ENCODE results near the gene PIGO.

PIGO gene

DNA sequence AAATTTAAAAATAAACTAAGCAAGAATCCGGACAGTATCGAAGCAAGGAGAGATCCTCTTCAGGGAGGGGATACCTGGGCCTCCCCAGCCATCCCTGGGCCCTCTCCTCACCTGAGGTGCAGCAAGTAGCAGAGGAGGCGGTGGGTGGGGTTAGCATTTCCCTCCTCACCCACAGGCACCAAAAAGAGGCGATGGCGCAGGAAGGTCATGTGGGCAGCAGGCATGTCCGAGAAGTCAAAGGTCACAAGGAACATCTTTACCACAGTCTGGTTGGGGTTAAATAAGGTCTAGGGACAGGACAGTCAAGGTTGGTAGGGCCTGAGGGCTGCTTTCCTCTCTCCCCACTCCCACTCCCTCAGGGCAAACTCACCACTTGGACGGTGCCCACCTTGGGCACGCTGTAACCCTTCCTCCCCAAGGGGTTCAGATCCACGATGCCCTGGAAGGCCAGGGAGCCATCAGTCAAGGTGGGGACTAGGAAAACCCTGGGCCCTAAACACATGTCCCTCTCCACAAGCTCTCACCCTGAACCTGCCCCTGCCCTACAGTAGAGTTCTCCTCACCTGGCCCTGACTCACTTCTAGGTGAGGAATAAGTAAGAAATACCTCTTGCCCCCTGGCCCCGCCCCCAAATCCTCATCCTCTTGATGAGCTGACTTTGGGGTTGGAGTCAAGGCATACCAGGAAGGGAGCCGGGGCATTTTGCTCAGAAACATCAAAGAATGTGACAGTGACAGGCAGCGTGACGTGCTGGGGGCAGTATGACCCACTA lies 9.4 kb upstream of the PIGO start:
- DNase-seq = no peak

DNA sequence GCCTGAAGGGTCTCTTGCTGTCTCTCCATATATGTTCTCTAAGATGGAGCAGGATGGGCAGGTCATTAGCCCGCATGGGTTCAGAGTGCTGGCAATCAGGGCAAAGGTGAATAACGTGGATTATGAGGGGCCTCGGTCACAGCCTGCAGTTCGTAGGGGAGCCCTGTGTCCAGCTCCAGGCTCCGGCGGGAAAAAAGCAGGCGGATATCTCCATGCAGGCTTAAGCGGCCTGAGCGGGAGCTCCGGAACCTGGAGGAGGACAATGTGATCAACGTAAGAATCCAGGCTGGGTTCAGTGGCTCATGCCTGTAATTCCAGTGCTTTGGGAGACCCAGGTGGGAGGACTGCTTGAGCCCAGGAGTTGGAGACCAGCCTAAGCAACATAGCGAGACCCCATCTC lies 8.7 kb upstream of the PIGO start:
- no peak for DNase-seq

DNA sequence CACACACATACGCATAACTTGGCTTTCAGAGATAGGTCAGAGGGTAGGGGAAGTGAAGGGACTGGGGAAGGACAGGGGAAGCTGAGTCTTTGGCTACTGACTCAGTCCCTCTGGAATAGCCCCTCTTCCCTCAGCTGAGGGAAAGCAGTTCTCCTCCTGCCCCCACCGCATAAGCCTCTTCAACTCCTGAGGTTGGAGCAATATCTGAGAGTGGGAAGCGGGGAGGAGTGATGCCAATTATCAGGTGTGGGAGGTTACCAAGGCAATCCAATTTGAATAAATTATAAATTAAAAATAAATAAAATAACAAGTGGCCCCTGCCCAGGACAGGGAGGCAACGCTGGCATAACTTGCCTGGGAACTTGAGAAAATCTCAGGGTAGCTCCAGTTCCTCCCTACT lies 8.2 kb upstream of the PIGO start:
- DNase-seq = no peak

DNA sequence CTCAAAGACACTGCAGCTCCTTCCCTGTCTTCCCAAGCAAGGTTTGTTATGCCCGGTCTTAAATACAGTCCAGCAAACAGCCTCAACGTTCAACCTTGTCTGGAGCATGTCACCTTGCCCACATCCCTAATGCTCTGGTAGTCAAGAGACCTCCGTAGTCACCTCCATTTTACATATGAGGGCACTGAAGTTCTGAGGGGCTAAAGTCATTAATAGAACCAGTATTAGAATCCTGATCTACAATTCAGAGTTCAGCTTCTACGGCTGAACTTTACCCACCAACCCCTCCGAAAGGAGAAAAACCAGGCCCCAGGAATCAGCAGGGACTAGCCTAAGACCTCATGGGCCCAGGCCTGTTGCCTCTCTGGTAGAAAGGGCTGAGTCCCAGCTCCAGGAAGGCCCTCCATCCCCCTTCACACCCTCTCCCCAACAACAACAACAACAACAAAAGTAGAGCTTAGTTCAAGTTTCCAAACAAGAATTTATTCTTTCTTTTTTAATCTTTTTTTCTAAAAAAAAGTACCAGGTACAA lies 7.3 kb upstream of the PIGO start:
- no peak for DNase-seq

DNA sequence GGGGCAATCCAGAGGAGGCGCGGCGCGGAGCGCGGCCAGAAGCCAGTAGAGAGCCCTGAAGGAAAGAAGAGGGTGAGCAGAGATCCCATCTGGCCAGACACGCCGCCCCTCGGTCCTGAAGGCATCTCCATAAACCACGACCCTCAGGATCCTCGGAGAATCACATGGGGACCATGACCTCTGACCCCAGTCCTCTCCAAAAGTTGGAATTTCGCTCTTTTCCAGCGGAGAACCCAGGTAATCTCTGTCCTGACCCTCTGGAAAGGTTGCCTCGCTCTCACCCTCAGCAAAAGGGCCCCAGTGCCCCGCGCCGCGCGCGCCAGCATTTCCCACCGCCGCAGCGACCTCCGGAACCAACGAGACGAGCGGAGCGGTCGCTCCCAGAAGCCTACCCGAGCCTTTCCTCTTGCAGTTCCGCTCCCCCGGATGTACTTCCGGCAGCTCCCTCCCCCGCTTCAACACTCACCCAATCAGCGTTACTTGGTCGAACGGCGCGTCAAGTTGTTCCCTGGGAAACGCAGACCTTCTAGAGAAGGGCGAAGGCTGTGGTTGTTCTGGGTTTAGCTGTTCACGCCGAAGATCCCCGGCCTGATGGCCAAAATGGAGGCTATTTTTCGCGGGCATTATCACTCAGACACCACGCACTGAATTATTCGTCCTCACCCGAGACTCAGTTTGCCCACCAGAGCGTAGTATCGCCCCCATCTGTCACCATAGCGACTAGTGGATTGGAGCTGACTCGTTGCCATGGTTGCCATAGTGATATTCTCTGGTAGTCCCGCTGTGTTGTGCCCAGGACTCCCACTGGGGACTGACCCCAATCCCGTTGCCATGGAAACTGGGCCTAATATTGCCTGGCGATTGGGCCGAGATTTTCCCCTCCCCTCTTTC lies 6.6 kb upstream of the PIGO start, which contains the start of gene STOML2:
TSS of gene STOML2 (minus strand) at position 363 of the 891 bp plus-strand sequence. CDS start at position 326, 37 bp downstream.
- peak; percentile 92 for DNase-seq

DNA sequence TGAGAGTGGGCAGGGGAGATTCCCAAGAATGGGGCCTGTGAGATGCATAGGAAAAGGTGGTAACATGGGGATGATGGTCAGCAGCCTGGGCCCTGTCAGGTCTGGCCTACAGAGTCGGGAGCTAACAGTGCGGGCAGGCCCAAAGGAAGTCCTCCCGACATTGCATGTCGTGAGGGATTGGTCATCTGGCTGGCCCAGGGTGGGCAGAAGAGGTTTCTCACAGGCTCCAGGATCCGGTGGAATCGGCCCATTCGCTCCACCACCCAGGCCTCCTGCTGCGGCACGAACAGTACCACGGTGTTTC lies 6.0 kb upstream of the PIGO start:
- no peak for DNase-seq

DNA sequence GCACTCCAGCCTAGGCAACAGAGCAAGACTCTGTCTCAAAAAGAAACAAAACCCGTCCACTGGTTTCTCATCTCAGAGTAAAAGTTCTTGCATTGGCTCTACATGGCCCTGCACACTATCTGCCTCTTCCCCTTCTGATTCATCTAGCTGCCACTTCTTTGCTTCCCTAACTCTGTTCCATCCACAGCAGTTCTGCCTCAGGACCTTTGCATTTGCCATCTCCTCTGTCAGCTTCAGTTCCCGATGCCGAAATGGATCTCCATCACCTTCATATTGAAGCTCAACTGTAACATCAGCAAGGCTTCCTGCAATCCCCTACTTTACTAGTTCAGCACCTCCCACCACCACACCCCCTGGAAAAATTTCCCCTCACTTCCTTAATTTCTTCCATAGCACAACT lies 1.2 kb upstream of the PIGO start:
- no peak for DNase-seq

DNA sequence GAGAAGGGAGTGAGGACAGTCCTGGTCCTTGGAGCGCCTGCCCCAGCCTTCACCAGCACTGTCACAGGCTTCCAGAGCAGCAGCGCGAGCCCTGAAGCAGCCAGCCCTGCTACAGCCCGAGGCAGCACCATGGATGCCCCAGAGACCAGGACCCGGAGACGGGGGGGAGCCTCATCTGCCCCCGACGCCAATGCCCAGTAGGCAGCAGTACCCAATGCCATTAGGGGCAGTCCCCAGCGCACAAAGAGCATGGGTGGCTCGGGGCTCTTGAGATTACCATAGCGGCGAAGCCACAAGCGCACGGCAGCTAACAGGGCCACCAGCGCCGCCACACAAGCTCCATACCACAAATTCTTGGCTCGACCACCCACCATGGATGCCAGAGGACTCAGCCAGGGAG lies 4.9 kb downstream of the PIGO start:
- no peak for DNase-seq

DNA sequence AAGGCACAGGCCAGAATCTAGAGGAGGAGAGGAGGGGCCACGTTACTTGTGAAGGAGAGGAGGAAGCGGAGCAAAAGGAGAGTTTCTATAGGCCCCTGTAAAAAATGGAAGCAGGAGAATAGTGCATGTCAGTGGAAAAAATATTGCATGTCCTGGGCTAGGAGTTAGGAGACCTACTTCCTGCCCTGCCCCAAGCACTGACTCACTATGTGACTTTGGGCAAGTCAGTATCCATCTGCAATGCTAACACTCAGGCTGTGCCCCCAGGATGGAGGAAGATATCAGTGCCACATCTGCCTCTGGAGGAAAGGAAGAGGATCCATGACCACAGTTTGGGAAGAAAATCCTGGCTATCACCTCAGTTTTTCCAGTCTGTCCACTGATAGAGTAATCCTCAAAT lies 7.0 kb downstream of the PIGO start:
- DNase-seq = no peak

DNA sequence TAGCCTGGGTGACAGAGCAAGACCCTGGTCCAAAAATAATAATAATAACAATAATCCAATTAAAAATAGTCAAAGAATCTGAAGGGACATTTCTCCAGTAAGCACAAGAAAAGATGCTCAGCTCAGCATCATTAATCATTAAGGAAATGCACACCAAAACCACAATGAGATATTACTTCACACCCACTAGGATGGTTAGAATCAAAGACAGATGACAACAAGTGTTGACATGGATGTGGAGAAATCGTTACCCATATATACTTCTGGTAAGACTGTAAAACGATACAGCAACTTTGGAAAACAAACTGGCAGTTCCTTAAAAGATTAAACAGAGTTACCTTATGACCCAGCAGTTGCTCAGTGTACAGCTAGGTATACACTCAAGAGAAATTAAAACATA lies 11.3 kb downstream of the PIGO start:
- no peak for DNase-seq

DNA sequence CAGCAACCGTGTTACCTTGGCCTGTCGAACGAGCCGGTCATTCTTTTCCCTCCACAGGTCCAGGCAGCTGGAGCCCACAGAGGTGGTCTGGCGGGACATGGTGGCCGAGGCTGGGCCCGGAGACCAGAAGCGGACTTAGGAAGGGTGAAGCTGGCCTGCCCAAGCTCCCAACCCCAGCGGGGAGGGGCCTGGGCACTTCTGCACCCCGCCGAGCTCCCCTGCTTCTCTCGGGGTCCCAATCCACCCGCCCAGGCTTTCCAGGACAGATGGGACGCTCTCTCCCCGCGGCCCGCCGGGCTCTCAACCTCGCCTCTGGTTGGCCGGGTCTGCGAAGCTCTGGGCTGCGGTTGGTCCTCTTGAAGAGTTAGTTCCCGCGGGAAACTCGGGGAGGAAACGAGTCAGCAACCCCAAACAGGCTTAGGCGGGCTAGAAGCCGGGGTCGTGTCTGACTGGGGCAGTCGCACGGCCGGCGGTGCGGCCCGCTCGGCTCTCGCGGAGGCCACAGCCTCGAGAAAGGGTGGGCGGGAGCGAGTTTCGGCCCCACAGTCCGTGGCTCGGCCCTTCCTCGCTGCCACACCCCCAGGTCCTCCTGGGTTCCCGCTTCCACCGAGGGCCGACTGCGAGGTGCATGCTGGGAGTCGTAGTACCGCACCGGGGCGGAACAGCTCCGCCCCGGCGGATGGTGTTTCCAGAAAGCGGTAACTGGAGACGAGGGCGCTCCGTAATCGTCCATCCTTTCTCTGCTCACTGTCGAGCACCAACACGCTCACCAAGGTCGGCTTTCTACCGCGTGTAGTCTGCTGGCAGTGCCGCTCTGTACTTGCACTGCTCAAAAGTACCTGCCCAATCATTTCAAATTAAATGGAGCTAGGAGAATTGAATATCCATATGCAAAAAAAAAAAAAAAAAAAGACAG lies 16.7 kb downstream of the PIGO start, which contains the start of gene FANCG:
TSS of gene FANCG (minus strand) at position 517 of the 916 bp plus-strand sequence. CDS start at position 99, 418 bp downstream.
- DNase-seq = peak; percentile 93

DNA sequence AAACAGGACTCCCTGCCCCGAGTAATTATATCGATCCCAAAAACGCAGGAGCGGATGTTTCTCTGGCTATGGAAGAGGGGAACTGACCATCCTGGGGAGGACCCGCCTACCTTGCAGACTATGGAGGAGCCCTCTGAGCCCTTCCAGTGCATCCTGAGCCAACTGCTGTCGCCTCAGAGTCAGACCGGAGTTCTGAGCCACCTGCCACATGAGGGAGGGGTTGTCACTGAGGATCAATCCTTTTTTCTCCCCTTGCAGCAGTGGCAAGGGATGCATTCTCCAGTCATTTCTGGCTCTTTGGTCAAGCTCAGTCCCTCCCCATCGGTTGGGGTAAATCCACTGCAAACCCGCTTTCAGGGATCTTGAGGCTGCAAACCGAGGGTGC lies 17.4 kb downstream of the PIGO start:
- no peak for DNase-seq

DNA sequence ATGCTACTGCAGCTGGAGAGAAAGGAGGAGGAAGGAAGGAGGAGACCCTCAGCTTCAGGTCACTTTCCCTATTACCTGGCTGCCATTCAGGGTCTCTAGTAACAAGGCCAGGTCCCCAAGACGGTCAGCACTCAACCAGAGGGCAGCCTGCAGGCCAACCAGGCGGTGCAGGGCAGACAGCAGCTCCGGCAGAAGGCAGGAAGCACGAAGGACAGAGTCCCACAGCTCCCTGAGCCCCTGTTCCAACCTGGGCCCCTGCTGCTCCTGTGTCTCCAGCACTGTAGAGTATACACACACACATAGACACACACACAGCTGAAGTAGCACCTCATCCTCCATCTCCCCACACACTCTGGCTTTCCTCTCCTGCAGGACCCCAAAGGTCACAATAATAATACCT lies 18.3 kb downstream of the PIGO start:
- DNase-seq = no peak

DNA sequence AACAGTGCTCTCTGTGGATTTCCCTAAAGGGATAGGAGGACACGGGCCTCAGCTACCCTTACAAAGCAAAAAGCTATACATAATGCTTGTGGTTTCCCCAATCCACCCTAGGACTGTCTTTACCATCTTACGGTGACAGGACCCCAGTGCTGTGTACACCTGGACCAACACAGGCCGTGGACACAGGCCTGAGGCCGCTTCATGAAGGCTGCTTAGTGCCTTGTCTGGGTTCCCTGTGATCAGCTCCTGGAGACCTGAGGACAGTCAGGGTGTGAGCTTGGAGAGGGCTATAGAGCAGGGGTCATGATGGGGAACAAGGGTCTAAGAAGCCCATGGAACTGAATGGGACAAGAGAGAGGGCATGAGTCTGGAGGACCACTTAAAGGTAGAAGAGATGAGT lies 19.5 kb downstream of the PIGO start:
- no peak for DNase-seq

DNA sequence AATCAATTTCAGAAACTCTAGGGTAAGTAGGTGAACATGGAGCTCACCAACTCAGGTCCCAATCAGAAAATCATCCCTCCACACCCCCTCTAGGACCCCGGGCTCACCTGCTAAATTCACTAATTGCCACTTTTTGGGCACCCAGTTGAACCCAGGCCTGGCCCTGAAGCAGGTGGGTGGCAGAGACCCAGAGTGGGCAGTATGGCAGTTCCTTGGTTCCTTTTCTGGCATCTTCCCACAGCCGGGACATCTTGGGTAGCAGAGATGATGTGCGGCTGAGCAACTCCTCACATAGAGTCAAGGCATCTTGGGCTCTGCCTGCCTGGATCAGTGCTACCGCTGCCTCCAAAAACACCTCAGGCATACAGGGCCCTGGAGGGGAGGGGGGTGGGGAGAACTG lies 21.0 kb downstream of the PIGO start:
- DNase-seq = no peak

DNA sequence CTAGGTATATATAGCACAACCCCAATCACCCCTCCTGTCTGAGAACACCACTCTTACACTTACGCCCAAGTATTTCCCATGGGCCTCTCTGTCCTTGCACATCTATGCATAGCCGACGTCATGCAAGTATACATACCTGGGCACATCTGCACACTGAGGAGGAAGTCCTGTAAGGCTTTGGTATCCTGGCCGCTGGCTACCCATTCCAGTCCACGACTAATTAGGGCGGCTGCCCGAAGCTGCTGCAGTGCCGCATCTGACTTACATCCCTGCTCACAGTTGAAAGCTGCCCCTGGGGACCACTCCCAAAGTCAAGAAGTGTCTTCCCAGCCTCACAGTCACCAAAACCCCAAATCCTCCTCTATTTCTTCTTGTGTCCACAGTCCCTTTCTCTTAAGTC lies 21.6 kb downstream of the PIGO start:
- no peak for DNase-seq

DNA sequence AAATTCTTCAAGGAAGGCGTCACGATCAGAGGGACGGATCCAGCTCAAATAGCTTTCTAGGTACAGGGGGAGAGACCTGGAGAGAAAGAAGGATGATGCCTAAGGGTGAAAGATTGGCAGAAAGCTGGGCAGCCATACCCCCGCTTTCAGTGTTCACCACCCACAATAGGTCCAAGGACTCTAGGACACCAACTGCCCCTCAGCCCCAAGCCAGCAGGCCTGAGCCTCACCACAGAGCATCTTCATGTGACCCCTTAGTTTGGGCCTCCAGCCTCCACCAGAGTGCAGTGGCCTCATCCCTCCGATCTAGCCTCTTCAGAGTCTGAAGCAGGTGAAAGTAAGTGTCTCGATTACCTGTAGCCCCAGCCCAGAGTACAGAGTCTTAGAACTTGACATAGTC lies 22.2 kb downstream of the PIGO start:
- no peak for DNase-seq

DNA sequence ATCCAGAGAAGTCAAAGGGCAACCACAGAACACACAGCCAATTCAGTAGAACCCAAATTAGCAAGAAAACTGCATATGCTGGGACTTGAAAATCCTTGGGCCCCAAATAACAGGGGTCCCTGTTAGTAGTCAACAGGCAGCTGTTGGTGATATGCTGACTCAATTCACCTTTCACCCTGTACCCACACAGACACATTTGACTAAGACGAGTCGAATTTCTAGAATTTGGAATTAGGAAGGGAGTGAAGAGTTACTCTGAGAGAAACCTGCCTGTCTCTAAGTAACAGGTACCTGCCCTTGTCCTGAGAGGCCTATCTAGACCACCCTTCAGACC lies 23.1 kb downstream of the PIGO start:
- DNase-seq = no peak

DNA sequence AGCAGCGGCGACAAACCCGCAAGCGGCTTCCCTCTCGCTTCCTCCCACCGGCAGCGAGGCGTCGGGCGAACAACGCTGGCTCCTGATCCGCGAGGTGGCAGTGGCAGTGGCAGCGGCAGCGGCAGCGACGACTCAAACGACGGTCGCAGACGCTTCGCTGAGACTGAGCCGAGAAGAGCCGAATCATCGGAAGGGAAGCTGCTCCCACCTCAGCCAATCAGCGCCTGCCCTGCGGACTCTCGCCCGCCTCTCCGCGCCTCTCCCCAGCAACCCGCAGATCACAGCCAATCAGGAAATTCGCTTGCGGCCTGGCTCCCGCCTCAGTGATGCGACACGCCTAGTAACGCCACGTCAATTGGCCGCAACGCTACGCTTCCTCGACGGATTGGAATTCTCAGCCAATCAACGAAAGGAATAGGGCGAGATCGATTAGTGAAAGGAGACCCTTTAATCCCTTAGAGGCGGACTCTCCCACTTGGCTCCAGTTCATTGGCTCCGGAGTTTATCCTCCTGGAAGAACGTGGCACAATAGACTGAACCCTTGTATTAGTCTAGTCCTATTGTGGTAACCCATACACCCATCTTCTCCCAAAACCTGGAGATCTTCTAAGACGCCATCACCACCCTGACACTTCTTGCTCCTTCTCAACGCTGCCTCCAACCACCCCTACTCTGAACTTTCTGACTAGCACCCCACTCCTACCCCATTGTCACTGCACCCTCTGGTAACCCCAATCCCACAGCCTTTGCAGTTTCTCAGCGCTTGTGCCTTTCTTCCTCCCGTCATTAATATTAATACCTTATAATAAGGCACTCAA lies 23.7 kb downstream of the PIGO start, which contains the start of gene VCP:
TSS of gene VCP (minus strand) at position 165 of the 818 bp plus-strand sequence. CDS start 272 bp downstream, outside the sequence.
- peak; percentile 99 for DNase-seq

DNA sequence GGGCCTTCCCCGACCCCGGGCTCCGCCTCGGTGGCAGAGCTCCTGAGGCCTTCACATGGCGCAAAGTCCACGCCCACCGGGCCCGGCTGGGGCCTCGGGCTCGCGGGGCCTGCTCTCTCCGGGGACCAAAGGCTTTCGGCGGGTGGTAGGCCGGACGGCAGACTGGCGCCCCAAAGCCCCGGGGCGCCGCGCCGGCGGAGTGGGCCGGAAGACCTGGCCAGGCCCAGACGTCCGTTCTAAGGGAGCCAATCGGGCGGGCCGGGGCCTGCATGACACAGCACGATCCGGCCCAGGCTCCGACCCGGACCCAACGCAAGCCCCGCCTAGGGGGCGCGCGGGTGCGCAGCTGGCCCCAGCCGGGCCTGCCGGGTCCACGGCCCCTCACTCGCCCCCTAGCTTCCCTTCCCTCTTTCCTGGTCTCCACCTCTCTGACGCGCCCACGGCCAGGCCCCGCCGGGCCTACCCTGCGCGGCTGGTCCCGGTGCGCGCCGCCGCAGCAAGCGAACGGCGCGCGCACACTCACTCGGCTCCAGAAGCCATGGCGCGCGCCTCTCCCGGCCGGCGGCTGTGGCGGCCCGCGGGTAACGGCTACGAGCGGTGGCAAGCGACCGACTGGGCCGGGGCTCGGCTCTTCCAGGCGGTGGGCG lies 24.5 kb downstream of the PIGO start:
- DNase-seq = peak; percentile 56

Data from MV-4-11 (cell line).